DND-41 (cell line): ENCODE data around the gene PTPRO.

ENCODE experiments used
- ATAC-seq: fragments of 200-7000 bp; cut with Tn5 transposase; 3 replicates; pipeline ENCODE4 v1.9.1; 2021; ENCODE audit warnings: low read depth; ENCODE audit not compliant: insufficient read depth
- DNase-seq: peaks from one replicate; pipeline ENCODE4 v3.0.0-alpha.2; 2020
- H2AFZ ChIP-seq: 2 replicates; pipeline ENCODE4 v1.6.0; 2012; ENCODE audit warnings: low read depth, low read length
- H3K27ac ChIP-seq: 2 replicates; pipeline ENCODE4 v1.5.1; 2012; ENCODE audit warnings: low read length, inconsistent platforms
- H3K27me3 ChIP-seq: fragments of 200-600 bp; sonication (generic); 2 replicates; pipeline ENCODE4 v1.6.0; 2012; ENCODE audit warnings: low read length, mild to moderate bottlenecking, inconsistent platforms; ENCODE audit not compliant: insufficient read depth, poor library complexity
- H3K36me3 ChIP-seq: 2 replicates; pipeline ENCODE4 v1.5.1; 2012; ENCODE audit warnings: low read length, inconsistent platforms; ENCODE audit not compliant: insufficient read depth
- H3K4me1 ChIP-seq: 2 replicates; pipeline ENCODE4 v1.5.1; 2012; ENCODE audit warnings: mild to moderate bottlenecking, low read length; ENCODE audit not compliant: insufficient read depth
- H3K4me2 ChIP-seq: 2 replicates; pipeline ENCODE4 v1.6.0; 2012; ENCODE audit warnings: mild to moderate bottlenecking, moderate library complexity, low read length, inconsistent platforms; ENCODE audit not compliant: insufficient read depth
- H3K4me3 ChIP-seq, 2 experiments: fragments of 200-600 bp in 1 of 2; shearing (Covaris generic) in 1 of 2; 2 replicates each; pipeline ENCODE4 v1.5.1; 2012 to 2016; ENCODE audit warnings: inconsistent platforms in 2 of 2, low read length in 2 of 2, mild to moderate bottlenecking in 2 of 2, low read depth in 1 of 2, moderate library complexity in 1 of 2
- H3K79me2 ChIP-seq: 2 replicates; pipeline ENCODE4 v1.6.0; 2012; ENCODE audit warnings: low read length, inconsistent platforms; ENCODE audit not compliant: insufficient read depth
- H3K9ac ChIP-seq: 2 replicates; pipeline ENCODE4 v1.6.0; 2012; ENCODE audit warnings: low read depth, mild to moderate bottlenecking, inconsistent platforms, low read length, moderate library complexity
- H3K9me3 ChIP-seq: 2 replicates; pipeline ENCODE4 v1.5.1; 2012; ENCODE audit warnings: low read length, moderate library complexity, mild to moderate bottlenecking, inconsistent platforms; ENCODE audit not compliant: insufficient read depth, severe bottlenecking
- H4K20me1 ChIP-seq: 2 replicates; pipeline ENCODE4 v1.6.0; 2012; ENCODE audit warnings: low read length; ENCODE audit not compliant: insufficient read depth
- CTCF ChIP-seq: IDR thresholded peaks from 2 replicates; pipeline ENCODE4 v1.5.1; 2012; ENCODE audit warnings: borderline replicate concordance, low read length, moderate library complexity, mild to moderate bottlenecking; ENCODE audit not compliant: poor library complexity, severe bottlenecking; ENCODE audit errors: extremely low read depth
- EZH2 ChIP-seq: IDR thresholded peaks from 3 replicates; pipeline ENCODE4 v1.6.1; 2012; ENCODE audit warnings: borderline replicate concordance, low read depth, mild to moderate bottlenecking, moderate library complexity, low read length, inconsistent platforms; ENCODE audit not compliant: severe bottlenecking

Gene PTPRO

GRCh38 chr12:15364221-15365160, 42.2 kb downstream of the PTPRO start:
- TF ChIP-seq EZH2 (no peak), CTCF (no peak)
- no peak overlapping the region for H3K4me2 ChIP-seq
- H2AFZ ChIP-seq, result no peak overlapping the region
- no peak overlapping the region for H3K9ac ChIP-seq
- H3K36me3 ChIP-seq, result no peaks in the 10 kb centered on the region
- DNase-seq (no peak), ATAC-seq (no peak)
- no peaks in the 10 kb centered on the region for H3K4me1 ChIP-seq
- peaks cover 6% of the 10 kb centered on the region for H3K27me3 ChIP-seq
- no peak overlapping the region for H3K27ac ChIP-seq
- no peaks in the 10 kb centered on the region for H4K20me1 ChIP-seq
- no peaks in the 10 kb centered on the region for H3K9me3 ChIP-seq
- no peaks in the 10 kb centered on the region for H3K79me2 ChIP-seq
- H3K4me3 ChIP-seq, result no peak overlapping the region

GRCh38 chr12:15368812-15369211, 46.5 kb downstream of the PTPRO start:
- TF ChIP-seq CTCF, result no peak
- TF ChIP-seq EZH2, result no peak
- no peak for ATAC-seq
- H3K9me3 ChIP-seq, result no peaks in the 10 kb centered on the region

GRCh38 chr12:15372352-15372751, 50.0 kb downstream of the PTPRO start:
- H2AFZ ChIP-seq, result no peak overlapping the region
- no peak overlapping the region for H3K4me2 ChIP-seq
- DNase-seq (no peak), ATAC-seq (no peak)
- no peaks in the 10 kb centered on the region for H4K20me1 ChIP-seq
- TF ChIP-seq CTCF (no peak), EZH2 (no peak)
- H3K79me2 ChIP-seq, result no peaks in the 10 kb centered on the region
- no peaks in the 10 kb centered on the region for H3K27me3 ChIP-seq
- no peaks in the 10 kb centered on the region for H3K36me3 ChIP-seq
- no peak overlapping the region for H3K27ac ChIP-seq
- no peaks in the 10 kb centered on the region for H3K4me1 ChIP-seq
- H3K9me3 ChIP-seq, result peaks cover 11% of the 10 kb centered on the region
- no peak overlapping the region for H3K9ac ChIP-seq
- H3K4me3 ChIP-seq, result no peak overlapping the region

More at GRCh38 chr12:15368812-15369211, 46.5 kb downstream of the PTPRO start:
- no peak for DNase-seq
- Histone ChIP-seq H3K36me3 (no peaks in the 10 kb centered on the region), H3K4me3 (no peak overlapping the region), H3K4me1 (no peaks in the 10 kb centered on the region), H3K27me3 (peaks cover 6% of the 10 kb centered on the region), H3K79me2 (no peaks in the 10 kb centered on the region), H4K20me1 (no peaks in the 10 kb centered on the region), H3K9ac (no peak overlapping the region), H3K4me2 (no peak overlapping the region), H2AFZ (no peak overlapping the region), H3K27ac (no peak overlapping the region)
